H1 (cell line): Measurements from ENCODE around the gene ST13. TPM values are rescaled to one million over a fixed set of nuclear protein-coding genes. Genes with fewer than 3 reads are reported as not detected.

Experiments
- CTCF ChIA-PET: fragments of 300-600 bp; sonication (Branson Sonifier 250); formaldehyde crosslinking; loops from one replicate; lab custom pipeline; 2021; ENCODE audit not compliant: partially characterized antibody; lab: Charles Lee
- POLR2A ChIA-PET: fragments of 300-600 bp; sonication (Branson Sonifier 250); formaldehyde crosslinking; loops from one replicate; lab custom pipeline; 2021; ENCODE audit warnings: inconsistent platforms; ENCODE audit not compliant: partially characterized antibody; lab: Charles Lee
- DNase-seq, 2 experiments: peaks; one replicate each; pipeline versions ENCODE4 v3.0.0 to v3.0.0-alpha.2; 2010 to 2022; ENCODE audit warnings: low spot score in 2 of 2, low read depth in 1 of 2, mixed read lengths in 1 of 2
- FAIRE-seq: peaks from 2 replicates; lab custom pipeline; 2011; peaks lifted over from hg19 to GRCh38; lab: Jason Lieb, UNC
- H2AFZ ChIP-seq: 2 replicates; pipeline ENCODE4 v1.8.1; 2012; ENCODE audit warnings: low read length, inconsistent platforms
- H2AK5ac ChIP-seq: 2 replicates; pipeline ENCODE4 v1.6.1; 2013; ENCODE audit warnings: low read depth, low read length
- H2BK120ac ChIP-seq: replicated peaks from 2 replicates; pipeline ENCODE3; 2013; ENCODE audit warnings: low read depth, low read length, inconsistent platforms
- H2BK12ac ChIP-seq: 2 replicates; pipeline ENCODE4 v1.6.1; 2013; ENCODE audit warnings: low read depth, low read length
- H2BK15ac ChIP-seq: 2 replicates; pipeline ENCODE4 v1.6.1; 2013; ENCODE audit warnings: low read length
- H2BK20ac ChIP-seq: 2 replicates; pipeline ENCODE4 v1.6.1; 2013; ENCODE audit warnings: low read length
- H2BK5ac ChIP-seq: 2 replicates; pipeline ENCODE4 v1.6.1; 2013; ENCODE audit warnings: low read depth, low read length
- H3K14ac ChIP-seq: 2 replicates; pipeline ENCODE4 v1.6.1; 2013; ENCODE audit warnings: inconsistent platforms; ENCODE audit not compliant: insufficient read length
- H3K18ac ChIP-seq: 2 replicates; pipeline ENCODE4 v1.6.1; 2013; ENCODE audit warnings: low read length; ENCODE audit errors: extremely low read depth
- H3K23ac ChIP-seq: 2 replicates; pipeline ENCODE4 v1.6.1; 2013; ENCODE audit warnings: inconsistent platforms; ENCODE audit not compliant: insufficient read length
- H3K23me2 ChIP-seq: 2 replicates; pipeline ENCODE4 v1.6.1; 2013; ENCODE audit warnings: low read depth, low read length
- H3K27ac ChIP-seq: 2 replicates; pipeline ENCODE4 v1.6.1; 2011; ENCODE audit warnings: low read depth, low read length, inconsistent platforms
- H3K27me3 ChIP-seq, 4 experiments: replicated peaks in 1 of 4; 1 replicate in 1 of 4; 2 replicates in 3 of 4; pipeline versions ENCODE4 v1.6.1 to v1.8.1; 2011 to 2013; ENCODE audit warnings: low read length in 3 of 4, mild to moderate bottlenecking in 3 of 4, inconsistent platforms in 2 of 4, mixed read lengths in 2 of 4, moderate library complexity in 1 of 4; ENCODE audit not compliant: control insufficient read depth in 3 of 4, insufficient read depth in 3 of 4; ENCODE audit errors: extremely low read depth in 1 of 4
- H3K36me3 ChIP-seq, 4 experiments: 2 replicates each; pipeline versions ENCODE4 v1.6.1 to v1.8.1; 2011 to 2013; ENCODE audit warnings: mild to moderate bottlenecking in 4 of 4, low read length in 3 of 4, moderate library complexity in 2 of 4, control low read depth in 1 of 4, inconsistent platforms in 1 of 4; ENCODE audit not compliant: insufficient read depth in 4 of 4, control insufficient read depth in 2 of 4
- H3K4ac ChIP-seq: replicated peaks from 2 replicates; pipeline ENCODE3; 2013; ENCODE audit warnings: low read length, low read depth, mixed read lengths, inconsistent platforms; ENCODE audit not compliant: insufficient read length
- H3K4me1 ChIP-seq, 4 experiments: replicated peaks in 1 of 4; 1 replicate in 1 of 4; 2 replicates in 3 of 4; pipeline versions ENCODE4 v1.6.1 to v1.8.1; 2011 to 2013; ENCODE audit warnings: low read length in 3 of 4, inconsistent platforms in 2 of 4, mixed read lengths in 1 of 4; ENCODE audit not compliant: insufficient read depth in 4 of 4, control insufficient read depth in 3 of 4
- H3K4me2 ChIP-seq, 2 experiments: 2 replicates each; pipeline versions ENCODE4 v1.6.1 to v1.8.1; 2011 to 2013; ENCODE audit warnings: low read depth in 2 of 2, low read length in 2 of 2, control low read depth in 1 of 2, inconsistent platforms in 1 of 2, mild to moderate bottlenecking in 1 of 2; ENCODE audit not compliant: insufficient read depth in 1 of 2
- H3K4me3 ChIP-seq, 4 experiments: fragments of 200-600, 300-600 bp in 1 of 4; sonication (generic), shearing (Covaris generic), sonication (Bioruptor Twin) in 1 of 4; 2 replicates each; pipeline versions ENCODE4 v1.5.1 to v1.8.1; 2011 to 2016; ENCODE audit warnings: low read length in 4 of 4, low read depth in 3 of 4, control low read depth in 2 of 4, inconsistent platforms in 2 of 4, mild to moderate bottlenecking in 2 of 4, mixed read lengths in 1 of 4, moderate library complexity in 1 of 4; ENCODE audit not compliant: insufficient read depth in 2 of 4; ENCODE audit errors: extremely low read depth in 1 of 4
- H3K56ac ChIP-seq: replicated peaks from 2 replicates; pipeline ENCODE3; 2013; ENCODE audit warnings: low read depth, mild to moderate bottlenecking, mixed read lengths, low read length, inconsistent platforms; ENCODE audit not compliant: insufficient read length
- H3K79me1 ChIP-seq: 2 replicates; pipeline ENCODE4 v1.6.1; 2013; ENCODE audit warnings: low read depth, low read length, control low read depth
- H3K79me2 ChIP-seq, 2 experiments: 2 replicates each; pipeline versions ENCODE4 v1.6.1 to v1.8.1; 2012 to 2013; ENCODE audit warnings: low read length in 2 of 2, mild to moderate bottlenecking in 2 of 2, inconsistent platforms in 1 of 2; ENCODE audit not compliant: insufficient read depth in 2 of 2, control insufficient read depth in 1 of 2
- H3K9ac ChIP-seq, 4 experiments: replicated peaks in 1 of 4; 1 replicate in 1 of 4; 2 replicates in 3 of 4; pipeline versions ENCODE4 v1.6.1 to v1.8.1; 2011 to 2013; ENCODE audit warnings: low read depth in 3 of 4, low read length in 3 of 4, control low read depth in 2 of 4, mild to moderate bottlenecking in 2 of 4, moderate library complexity in 2 of 4, inconsistent platforms in 1 of 4; ENCODE audit errors: extremely low read depth in 1 of 4
- H3K9me3 ChIP-seq, 2 experiments: 2 replicates each; pipeline versions ENCODE4 v1.6.1 to v1.8.1; 2012 to 2013; ENCODE audit warnings: mild to moderate bottlenecking in 2 of 2, moderate library complexity in 2 of 2, control low read depth in 1 of 2, inconsistent platforms in 1 of 2, low read depth in 1 of 2, low read length in 1 of 2, mixed read lengths in 1 of 2; ENCODE audit not compliant: insufficient read depth in 2 of 2
- H4K20me1 ChIP-seq, 2 experiments: replicated peaks in 1 of 2; 2 replicates each; pipeline versions ENCODE3 to v1.8.1; 2011 to 2013; ENCODE audit warnings: inconsistent platforms in 2 of 2, low read length in 2 of 2, mild to moderate bottlenecking in 1 of 2; ENCODE audit not compliant: insufficient read depth in 2 of 2, control insufficient read depth in 1 of 2
- H4K5ac ChIP-seq: 2 replicates; pipeline ENCODE4 v1.6.1; 2013; ENCODE audit warnings: low read length, low read depth, mixed read lengths, inconsistent platforms; ENCODE audit not compliant: insufficient read length
- H4K8ac ChIP-seq: 2 replicates; pipeline ENCODE4 v1.8.0; 2013; ENCODE audit warnings: mild to moderate bottlenecking, moderate library complexity, low read length, inconsistent platforms; ENCODE audit not compliant: insufficient read depth; ENCODE audit errors: extremely low read depth
- H4K91ac ChIP-seq: replicated peaks from 2 replicates; pipeline ENCODE3; 2013; ENCODE audit warnings: low read length, mixed read lengths, inconsistent platforms; ENCODE audit not compliant: insufficient read length
- CBX8 ChIP-seq: fragments of 300-800, 300-1000 bp; sonication (generic); IDR thresholded peaks from 2 replicates; pipeline ENCODE4 v1.7.1; 2016; ENCODE audit warnings: low read depth, low read length, borderline replicate concordance
- HDAC2 ChIP-seq, 2 experiments: fragments of 300-600 bp in 1 of 2; sonication (generic) in 1 of 2; IDR thresholded peaks; 2 replicates each; pipeline ENCODE4 v1.6.1; 2011 to 2012; ENCODE audit warnings: low read depth in 2 of 2, low read length in 2 of 2, mild to moderate bottlenecking in 2 of 2, moderate library complexity in 2 of 2, borderline replicate concordance in 1 of 2, inconsistent platforms in 1 of 2
- polyA plus RNA-seq, 7 experiments: library from polyadenylated mRNA; depleted of rRNA in 3 of 7; stranded (reverse) in 5 of 7; unstranded in 2 of 7; fragments of >200 nt in 5 of 7; fragments of 200-250 nt in 2 of 7; gene quantifications; 1 replicate in 5 of 7; 2 replicates in 1 of 7; 4 replicates in 1 of 7; pipeline versions ENCODE4 v1.2.1 to v1.2.3, GENCODE V29; 2011 to 2013; ENCODE audit warnings: missing spikeins in 2 of 7, mixed read lengths in 2 of 7
- total RNA-seq: library from RNA; stranded (reverse); fragmentation: NEBNext Ultra II Directional; extraction: Animal tissue kit (Norgen Biotek cat#: 25700); gene quantifications from 2 replicates; pipeline ENCODE4 v1.2.1, GENCODE V29; 2021

The ST13 gene
- total and polyA plus RNA-seq, 2 of the 8 experiments (the other 6 are each of a cell fraction or from before 2014, with no cell fraction given): 52.0 to 305 TPM

DNA sequence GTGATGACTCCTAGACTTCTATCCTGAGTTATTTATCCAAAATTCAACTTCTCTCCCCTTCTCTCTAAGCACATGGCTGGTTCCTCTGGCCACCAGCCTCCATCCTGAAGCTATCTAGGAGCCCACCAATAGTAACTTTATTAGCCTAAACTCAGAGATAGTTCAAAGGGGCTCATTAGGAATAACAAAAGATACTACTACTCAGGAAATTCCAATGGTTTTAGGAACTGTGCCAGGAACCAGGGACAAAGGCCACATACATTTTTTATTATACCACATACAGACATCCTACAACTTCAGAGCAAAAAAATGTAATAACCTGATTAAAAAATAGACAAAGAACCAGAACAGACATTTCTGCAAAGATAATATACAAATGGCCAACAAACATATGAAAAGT is 65.2 kb downstream of the ST13 start:
- no peak overlapping the region for H3K9ac ChIP-seq
- peaks cover 0 to 22% (median 7%) of the 10 kb centered on the region in 4 experiments; a peak in 6 of 8 replicates for H3K36me3 ChIP-seq
- H2BK20ac ChIP-seq: no peak overlapping the region
- no peak overlapping the region for H3K4me2 ChIP-seq
- no peak overlapping the region for H3K4me3 ChIP-seq
- H2BK15ac ChIP-seq: no peak overlapping the region
- H2BK12ac ChIP-seq: no peak overlapping the region
- no peak overlapping the region for H3K23ac ChIP-seq
- H3K14ac ChIP-seq: no peak overlapping the region
- no peak overlapping the region for H3K18ac ChIP-seq
- DNase-seq: no peak
- H4K20me1 ChIP-seq: no peaks in the 10 kb centered on the region
- H2AK5ac ChIP-seq: no peak overlapping the region
- TF ChIP-seq HDAC2 (IDR thresholded peaks at IDR 0.05; ENCODE audit: borderline replicate concordance in 1 of 2, low read depth in 2 of 2, low read length in 2 of 2) (no peak), CBX8 (no peak)
- ChIA-PET POLR2A (interaction anchor here (0.7 kb wide), 1 partner anchor 51 kb away, joined by 3 read pairs; no protein-coding TSS in a partner anchor), CTCF (no interaction called here)
- no peak for FAIRE-seq
- no peak overlapping the region for H4K8ac ChIP-seq
- H2AFZ ChIP-seq: no peak overlapping the region
- H3K9me3 ChIP-seq: no peaks in the 10 kb centered on the region
- H3K27ac ChIP-seq: no peak overlapping the region
- no peak overlapping the region for H4K5ac ChIP-seq
- H2BK5ac ChIP-seq: no peak overlapping the region
- peaks cover 0 to 1% (median 0%) of the 10 kb centered on the region in 4 experiments; a peak in 1 of 7 replicates for H3K27me3 ChIP-seq
- H3K79me1 ChIP-seq: no peaks in the 10 kb centered on the region
- H3K56ac ChIP-seq: no peak overlapping the region
- no peak overlapping the region for H2BK120ac ChIP-seq
- no peak overlapping the region for H3K4ac ChIP-seq
- no peak overlapping the region for H4K91ac ChIP-seq
- H3K79me2 ChIP-seq: no peaks in the 10 kb centered on the region
- H3K4me1 ChIP-seq: no peaks in the 10 kb centered on the region; a peak in 1 of 7 replicates
- no peaks in the 10 kb centered on the region for H3K23me2 ChIP-seq
